GM12878 (cell line): Measurements from ENCODE around the gene PRKN. TPM values are rescaled to one million over a fixed set of nuclear protein-coding genes. Genes with fewer than 3 reads are reported as not detected.

ENCODE experiments used
- ATAC-seq: fragments of 200-7000 bp; cut with Tn5 transposase; 3 replicates; pipeline ENCODE4 v1.9.1; 2020; ENCODE audit warnings: mild to moderate bottlenecking, moderate library complexity
- BruUV-seq: library from RNA; stranded (reverse); fragments of 400-500 nt; replicated peaks from 2 replicates; lab custom pipeline; 2021; lab: Mats Ljungman, UMichigan
- CTCF ChIA-PET: fragments of 300-600 bp; sonication (Branson Sonifier 250); formaldehyde crosslinking; extraction: SDS; loops from one replicate; lab custom pipeline; 2021; ENCODE audit warnings: inconsistent platforms; lab: Yijun Ruan, JAX
- POLR2A ChIA-PET: fragments of 350-600 bp; formaldehyde crosslinking; extraction: SDS; loops from one replicate; lab custom pipeline; 2021; ENCODE audit warnings: inconsistent platforms; lab: Charles Lee
- RAD21 ChIA-PET: fragments of 300-600 bp; sonication (Branson Sonifier 250); formaldehyde crosslinking; loops from one replicate; lab custom pipeline; 2023; ENCODE audit warnings: antibody characterized with exemption; ENCODE audit not compliant: unreplicated experiment; lab: Charles Lee
- SMC1A ChIA-PET: fragments of 300-600 bp; sonication (Branson Sonifier 250); formaldehyde crosslinking; loops from one replicate; lab custom pipeline; 2023; ENCODE audit not compliant: unreplicated experiment, uncharacterized antibody; lab: Charles Lee
- DNase-seq: peaks from one replicate; pipeline ENCODE4 v3.0.0-alpha.2; 2011; ENCODE audit warnings: low read depth, low spot score
- FAIRE-seq: peaks from 3 replicates; lab custom pipeline; 2011; peaks lifted over from hg19 to GRCh38; lab: Jason Lieb, UNC
- H2AFZ ChIP-seq: 2 replicates; pipeline ENCODE4 v1.6.0; 2011; ENCODE audit warnings: low read depth, low read length, control low read depth; ENCODE audit not compliant: control insufficient read depth
- H3K27ac ChIP-seq: 2 replicates; pipeline ENCODE4 v1.5.1; 2011; ENCODE audit warnings: control low read depth; ENCODE audit not compliant: control insufficient read depth, insufficient read depth
- H3K27me3 ChIP-seq, 2 experiments: replicated peaks in 1 of 2; 2 replicates each; pipeline versions ENCODE4 v1.6.0 to v1.6.1; 2011; ENCODE audit warnings: low read length in 1 of 2; ENCODE audit not compliant: control insufficient read depth in 2 of 2, insufficient read depth in 2 of 2
- H3K36me3 ChIP-seq, 2 experiments: 2 replicates each; pipeline ENCODE4 v1.5.1; 2011; ENCODE audit warnings: low read length in 1 of 2; ENCODE audit not compliant: control insufficient read depth in 2 of 2, insufficient read depth in 2 of 2
- H3K4me1 ChIP-seq: 2 replicates; pipeline ENCODE4 v1.6.1; 2011; ENCODE audit warnings: mild to moderate bottlenecking, low read length, moderate library complexity, mixed read lengths; ENCODE audit not compliant: control insufficient read depth, insufficient read depth
- H3K4me2 ChIP-seq: 2 replicates; pipeline ENCODE4 v1.6.0; 2011; ENCODE audit warnings: control low read depth; ENCODE audit not compliant: control insufficient read depth, insufficient read depth
- H3K4me3 ChIP-seq: fragments of 200-600 bp; sonication (generic); 2 replicates; pipeline ENCODE4 v1.5.1; 2016
- H3K79me2 ChIP-seq: 2 replicates; pipeline ENCODE4 v1.6.0; 2011; ENCODE audit warnings: low read length; ENCODE audit not compliant: control insufficient read depth, insufficient read depth
- H3K9ac ChIP-seq: 2 replicates; pipeline ENCODE4 v1.8.0; 2011; ENCODE audit warnings: low read length, control low read depth, mixed read lengths; ENCODE audit not compliant: control insufficient read depth, insufficient read depth
- H3K9me3 ChIP-seq: replicated peaks from 3 replicates; pipeline ENCODE4 v1.5.1; 2011; ENCODE audit warnings: mild to moderate bottlenecking, low read length; ENCODE audit not compliant: control insufficient read depth, insufficient read depth
- H4K20me1 ChIP-seq: 2 replicates; pipeline ENCODE4 v1.6.0; 2011; ENCODE audit not compliant: control insufficient read depth, insufficient read depth
- ATF7 ChIP-seq: fragments of 450-650 bp; IDR thresholded peaks from 2 replicates; pipeline ENCODE4 v1.6.1; 2016; ENCODE audit warnings: low read depth, mild to moderate bottlenecking
- CREM ChIP-seq: IDR thresholded peaks from 2 replicates; pipeline ENCODE4 v1.6.1; 2014; ENCODE audit warnings: antibody characterized with exemption, low read depth
- GABPA ChIP-seq: IDR thresholded peaks from 2 replicates; pipeline ENCODE4 v1.6.1; 2014; ENCODE audit warnings: antibody characterized with exemption, low read depth, mild to moderate bottlenecking, inconsistent platforms
- HDAC6 ChIP-seq: fragments of 200-600 bp; sonication (generic); IDR thresholded peaks from one replicate; pipeline ENCODE4 v1.8.0; 2017; ENCODE audit warnings: antibody characterized with exemption; ENCODE audit not compliant: unreplicated experiment
- LARP7 ChIP-seq: fragments of 450-650 bp; IDR thresholded peaks from 2 replicates; pipeline ENCODE4 v1.6.1; 2017; ENCODE audit warnings: mild to moderate bottlenecking
- NR2F1 ChIP-seq: fragments of 450-650 bp; conservative IDR thresholded peaks from 2 replicates; pipeline ENCODE4 v1.6.1; 2017; ENCODE audit warnings: mild to moderate bottlenecking
- RB1 ChIP-seq: fragments of 450-650 bp; formaldehyde crosslinking; IDR thresholded peaks from 2 replicates; pipeline ENCODE4 v1.6.1; 2017; ENCODE audit warnings: mild to moderate bottlenecking, borderline replicate concordance
- WGBS: methylation state at CpG from one replicate; pipeline ENCODE4 v1.1.6; 2016; ENCODE audit warnings: low lambda C conversion rate; ENCODE audit not compliant: insufficient replicate concordance, insufficient coverage; ENCODE audit errors: missing lambda C conversion rate; 5-methylcytosine and 5-hydroxymethylcytosine counted together
- in situ Hi-C: fragments of 300-500 bp; cut with MboI; formaldehyde crosslinking; loops from 9 replicates; pipeline ENCODE4 v1.14.3; 2018; ENCODE audit warnings: mixed read lengths
- intact Hi-C: fragments of 100-400 bp; cut with micrococcal nuclease; formaldehyde crosslinking; loops from one replicate; pipeline ENCODE4 v1.14.2; 2022; ENCODE audit not compliant: unreplicated experiment
- polyA plus RNA-seq, 11 experiments: library from polyadenylated mRNA; depleted of rRNA in 4 of 11; unstranded in 6 of 11; stranded (reverse) in 5 of 11; fragments of >200 nt; fragmentation: Nextera tagmentation in 4 of 11; fragmentation: Illumina TruSeq in 1 of 11; extraction: Ambion mirVana in 4 of 11; extraction: Trizol in 1 of 11; gene quantifications; 1 replicate in 1 of 11; 2 replicates in 10 of 11; pipeline versions ENCODE4 v1.2.1 to v1.2.3, GENCODE V29; 2011 to 2016; ENCODE audit warnings: inconsistent platforms in 2 of 11, missing spikeins in 2 of 11, low read depth in 1 of 11
- total RNA-seq, 4 experiments: library from RNA; depleted of rRNA in 3 of 4; stranded (reverse); fragments of >200 nt in 3 of 4; fragmentation: Illumina TruSeq in 1 of 4; extraction: Trizol in 1 of 4; gene quantifications; 2 replicates each; pipeline versions ENCODE4 v1.2.1 to v1.2.3, GENCODE V29; 2013 to 2021
- TF ChIP-seq, protein P1 (sequence below): fragments of 450-650 bp; IDR thresholded peaks from 2 replicates; pipeline ENCODE4 v1.6.1; 2016; ENCODE audit warnings: mild to moderate bottlenecking, moderate library complexity, borderline replicate concordance
- TF ChIP-seq, protein P2 (sequence below): fragments of 450-650 bp; IDR thresholded peaks from 2 replicates; pipeline ENCODE4 v1.6.1; 2017; ENCODE audit warnings: antibody characterized with exemption, mild to moderate bottlenecking, moderate library complexity

The PRKN gene
- total and polyA plus RNA-seq, 10 of the 15 experiments (the other 5 are each of a cell fraction or from before 2014, with no cell fraction given) = 0.06 to 0.09 TPM; not detected in 8

DNA sequence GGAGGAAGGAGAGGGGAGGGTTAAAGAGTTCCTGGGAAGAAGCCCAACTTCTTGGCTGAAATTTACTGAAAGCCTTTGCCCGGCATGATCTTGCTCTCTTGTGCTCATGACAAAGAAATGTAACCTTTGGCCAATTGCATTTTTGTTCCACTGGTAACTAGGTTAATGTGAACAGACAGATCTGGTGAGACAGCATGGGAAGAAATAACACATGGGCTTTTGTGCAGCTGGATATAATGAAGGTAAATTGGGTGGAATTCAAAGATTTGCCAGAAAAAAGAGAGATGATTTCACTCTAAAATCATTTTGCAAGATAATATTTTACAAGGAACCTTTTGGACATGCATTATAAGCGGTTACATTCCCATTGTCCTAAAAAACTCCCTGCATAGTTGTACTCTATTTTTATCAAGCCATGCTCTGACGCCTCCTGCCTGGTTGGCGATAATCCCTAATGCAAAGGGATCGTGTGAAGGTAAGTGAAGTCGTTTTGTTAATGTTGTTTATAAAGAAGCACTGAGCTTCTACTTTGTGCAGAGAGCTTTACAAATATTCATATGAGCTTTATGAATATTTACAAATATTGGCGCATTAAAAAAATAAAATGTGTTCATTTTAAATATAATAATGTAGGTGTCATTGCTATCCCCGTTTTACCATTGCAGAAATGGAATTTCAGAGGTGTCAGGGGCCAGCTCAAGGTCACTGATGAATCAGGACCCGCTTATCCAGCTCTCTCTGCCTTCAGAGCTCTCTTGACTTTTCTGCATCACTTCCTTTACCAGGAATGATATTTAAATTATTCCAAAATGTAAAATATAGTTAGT lies 1292.4 kb downstream of the PRKN start:
- Histone ChIP-seq H3K9ac (no peak overlapping the region), H3K27me3 (no peaks in the 10 kb centered on the region), H3K27ac (no peak overlapping the region), H2AFZ (no peak overlapping the region), H3K9me3 (no peaks in the 10 kb centered on the region), H3K4me2 (no peak overlapping the region), H3K36me3 (no peaks in the 10 kb centered on the region), H3K79me2 (no peaks in the 10 kb centered on the region), H3K4me1 (no peaks in the 10 kb centered on the region), H4K20me1 (no peaks in the 10 kb centered on the region), H3K4me3 (no peak overlapping the region)
- BruUV-seq = no TSS peak
- no peak for FAIRE-seq
- ChIA-PET RAD21 (no interaction called here), CTCF (interaction anchor here (1.0 kb wide), 1 partner anchor 17 kb away, joined by 3 read pairs; no protein-coding TSS in a partner anchor), POLR2A (no interaction called here), SMC1A (no interaction called here)
- in situ Hi-C loops (no loop called here), intact Hi-C loops (loop anchor here (5.0 kb wide), 1 partner anchor 262 kb away; no protein-coding TSS in a partner anchor)
- DNase-seq = no peak
- 33% methylated on average over 9 of the region's 9 CpGs for WGBS
- ATAC-seq = no peak
- no peak for TF ChIP-seq ATF7
- TF ChIP-seq, protein P1, sequence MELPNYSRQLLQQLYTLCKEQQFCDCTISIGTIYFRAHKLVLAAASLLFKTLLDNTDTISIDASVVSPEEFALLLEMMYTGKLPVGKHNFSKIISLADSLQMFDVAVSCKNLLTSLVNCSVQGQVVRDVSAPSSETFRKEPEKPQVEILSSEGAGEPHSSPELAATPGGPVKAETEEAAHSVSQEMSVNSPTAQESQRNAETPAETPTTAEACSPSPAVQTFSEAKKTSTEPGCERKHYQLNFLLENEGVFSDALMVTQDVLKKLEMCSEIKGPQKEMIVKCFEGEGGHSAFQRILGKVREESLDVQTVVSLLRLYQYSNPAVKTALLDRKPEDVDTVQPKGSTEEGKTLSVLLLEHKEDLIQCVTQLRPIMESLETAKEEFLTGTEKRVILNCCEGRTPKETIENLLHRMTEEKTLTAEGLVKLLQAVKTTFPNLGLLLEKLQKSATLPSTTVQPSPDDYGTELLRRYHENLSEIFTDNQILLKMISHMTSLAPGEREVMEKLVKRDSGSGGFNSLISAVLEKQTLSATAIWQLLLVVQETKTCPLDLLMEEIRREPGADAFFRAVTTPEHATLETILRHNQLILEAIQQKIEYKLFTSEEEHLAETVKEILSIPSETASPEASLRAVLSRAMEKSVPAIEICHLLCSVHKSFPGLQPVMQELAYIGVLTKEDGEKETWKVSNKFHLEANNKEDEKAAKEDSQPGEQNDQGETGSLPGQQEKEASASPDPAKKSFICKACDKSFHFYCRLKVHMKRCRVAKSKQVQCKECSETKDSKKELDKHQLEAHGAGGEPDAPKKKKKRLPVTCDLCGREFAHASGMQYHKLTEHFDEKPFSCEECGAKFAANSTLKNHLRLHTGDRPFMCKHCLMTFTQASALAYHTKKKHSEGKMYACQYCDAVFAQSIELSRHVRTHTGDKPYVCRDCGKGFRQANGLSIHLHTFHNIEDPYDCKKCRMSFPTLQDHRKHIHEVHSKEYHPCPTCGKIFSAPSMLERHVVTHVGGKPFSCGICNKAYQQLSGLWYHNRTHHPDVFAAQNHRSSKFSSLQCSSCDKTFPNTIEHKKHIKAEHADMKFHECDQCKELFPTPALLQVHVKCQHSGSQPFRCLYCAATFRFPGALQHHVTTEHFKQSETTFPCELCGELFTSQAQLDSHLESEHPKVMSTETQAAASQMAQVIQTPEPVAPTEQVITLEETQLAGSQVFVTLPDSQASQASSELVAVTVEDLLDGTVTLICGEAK = no peak
- no peak for TF ChIP-seq NR2F1
- no peak for TF ChIP-seq RB1
- TF ChIP-seq CREM = no peak
- TF ChIP-seq LARP7 = no peak
- TF ChIP-seq, protein P2, sequence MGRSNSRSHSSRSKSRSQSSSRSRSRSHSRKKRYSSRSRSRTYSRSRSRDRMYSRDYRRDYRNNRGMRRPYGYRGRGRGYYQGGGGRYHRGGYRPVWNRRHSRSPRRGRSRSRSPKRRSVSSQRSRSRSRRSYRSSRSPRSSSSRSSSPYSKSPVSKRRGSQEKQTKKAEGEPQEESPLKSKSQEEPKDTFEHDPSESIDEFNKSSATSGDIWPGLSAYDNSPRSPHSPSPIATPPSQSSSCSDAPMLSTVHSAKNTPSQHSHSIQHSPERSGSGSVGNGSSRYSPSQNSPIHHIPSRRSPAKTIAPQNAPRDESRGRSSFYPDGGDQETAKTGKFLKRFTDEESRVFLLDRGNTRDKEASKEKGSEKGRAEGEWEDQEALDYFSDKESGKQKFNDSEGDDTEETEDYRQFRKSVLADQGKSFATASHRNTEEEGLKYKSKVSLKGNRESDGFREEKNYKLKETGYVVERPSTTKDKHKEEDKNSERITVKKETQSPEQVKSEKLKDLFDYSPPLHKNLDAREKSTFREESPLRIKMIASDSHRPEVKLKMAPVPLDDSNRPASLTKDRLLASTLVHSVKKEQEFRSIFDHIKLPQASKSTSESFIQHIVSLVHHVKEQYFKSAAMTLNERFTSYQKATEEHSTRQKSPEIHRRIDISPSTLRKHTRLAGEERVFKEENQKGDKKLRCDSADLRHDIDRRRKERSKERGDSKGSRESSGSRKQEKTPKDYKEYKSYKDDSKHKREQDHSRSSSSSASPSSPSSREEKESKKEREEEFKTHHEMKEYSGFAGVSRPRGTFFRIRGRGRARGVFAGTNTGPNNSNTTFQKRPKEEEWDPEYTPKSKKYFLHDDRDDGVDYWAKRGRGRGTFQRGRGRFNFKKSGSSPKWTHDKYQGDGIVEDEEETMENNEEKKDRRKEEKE = no peak
- no peak for TF ChIP-seq HDAC6
- TF ChIP-seq GABPA = no peak
